ENCODE results near the gene FBF1. TPM values are rescaled to one million over a fixed set of nuclear protein-coding genes. Genes with fewer than 3 reads are reported as not detected.
"Not testable (repeated sequence)": the region's sequence is repeated elsewhere in the genome, so short reads cannot be mapped to it uniquely, and the experiment has no call there.

The FBF1 gene
- total RNA-seq, 4 donors from 2014 or later: 7.8 to 15.0 (median 10.4) TPM

GRCh38 chr17:75891605-75892555 lies 49.0 kb downstream of the FBF1 start:
- peaks cover 12 to 56% (median 42%) of the 10 kb centered on the region in 4 donors for H3K36me3 ChIP-seq
- no peaks in the 10 kb centered on the region for H3K9me3 ChIP-seq
- H3K27ac ChIP-seq (replicated peaks in 1 of 4): no peak overlapping the region
- H3K4me1 ChIP-seq: peaks cover 21 to 44% (median 41%) of the 10 kb centered on the region in 4 donors
- 84% methylated on average over 27 of the region's 32 CpGs for WGBS
- TF ChIP-seq POLR2AphosphoS5 (IDR thresholded peaks at IDR 0.05) (no peak), EP300 (IDR thresholded peaks at IDR 0.05) (no peak), POLR2A (IDR thresholded peaks at IDR 0.05; ENCODE audit: low read depth) (no peak)
- TF ChIP-seq, protein P1, sequence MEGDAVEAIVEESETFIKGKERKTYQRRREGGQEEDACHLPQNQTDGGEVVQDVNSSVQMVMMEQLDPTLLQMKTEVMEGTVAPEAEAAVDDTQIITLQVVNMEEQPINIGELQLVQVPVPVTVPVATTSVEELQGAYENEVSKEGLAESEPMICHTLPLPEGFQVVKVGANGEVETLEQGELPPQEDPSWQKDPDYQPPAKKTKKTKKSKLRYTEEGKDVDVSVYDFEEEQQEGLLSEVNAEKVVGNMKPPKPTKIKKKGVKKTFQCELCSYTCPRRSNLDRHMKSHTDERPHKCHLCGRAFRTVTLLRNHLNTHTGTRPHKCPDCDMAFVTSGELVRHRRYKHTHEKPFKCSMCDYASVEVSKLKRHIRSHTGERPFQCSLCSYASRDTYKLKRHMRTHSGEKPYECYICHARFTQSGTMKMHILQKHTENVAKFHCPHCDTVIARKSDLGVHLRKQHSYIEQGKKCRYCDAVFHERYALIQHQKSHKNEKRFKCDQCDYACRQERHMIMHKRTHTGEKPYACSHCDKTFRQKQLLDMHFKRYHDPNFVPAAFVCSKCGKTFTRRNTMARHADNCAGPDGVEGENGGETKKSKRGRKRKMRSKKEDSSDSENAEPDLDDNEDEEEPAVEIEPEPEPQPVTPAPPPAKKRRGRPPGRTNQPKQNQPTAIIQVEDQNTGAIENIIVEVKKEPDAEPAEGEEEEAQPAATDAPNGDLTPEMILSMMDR (IDR thresholded peaks at IDR 0.05): no peak
- no peaks in the 10 kb centered on the region for H3K27me3 ChIP-seq
- no peak overlapping the region for H3K4me3 ChIP-seq
- DNase-seq (ENCODE audit: extremely low spot score): no peak
- intact Hi-C loops (cut with DNase I): no loop called here

- no peak for DNase-seq (ENCODE audit: extremely low spot score)
- Histone ChIP-seq H3K27me3 (no peaks in the 10 kb centered on the region), H3K4me1 (peaks cover 21 to 42% (median 40%) of the 10 kb centered on the region in 4 donors), H3K36me3 (peaks cover 12 to 56% (median 42%) of the 10 kb centered on the region in 4 donors), H3K4me3 (no peak overlapping the region), H3K27ac (replicated peaks in 1 of 4) (no peak overlapping the region), H3K9me3 (no peaks in the 10 kb centered on the region)
- 91% methylated on average over 17 of the region's 31 CpGs for WGBS
- TF ChIP-seq, protein P1 (IDR thresholded peaks at IDR 0.05): no peak
- intact Hi-C loops (cut with DNase I): no loop called here
Measured at GRCh38 chr17:75891022-75891604, 49.7 kb downstream of the FBF1 start.

DNA sequence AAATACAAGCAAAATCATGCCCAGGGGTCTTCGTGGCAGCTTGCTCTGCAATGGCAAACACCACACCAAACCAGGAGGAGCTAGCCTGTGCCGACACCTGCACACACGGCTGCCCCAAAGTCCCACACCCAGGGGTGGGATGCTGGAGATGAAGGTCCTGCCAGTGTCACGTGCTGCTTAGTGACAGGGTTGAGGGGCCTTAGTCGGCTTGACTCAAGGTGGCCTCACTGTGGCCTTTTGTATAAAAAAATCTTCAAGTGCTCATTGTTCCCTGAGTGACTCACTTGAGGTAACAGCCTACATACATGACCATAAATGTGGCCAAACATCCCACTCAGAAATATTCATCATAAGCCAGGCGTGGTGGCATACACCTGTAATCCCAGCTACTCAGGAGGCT lies 51.4 kb downstream of the FBF1 start:
- H3K9me3 ChIP-seq: no peaks in the 10 kb centered on the region
- peaks cover 5 to 26% (median 24%) of the 10 kb centered on the region in 4 donors for H3K4me1 ChIP-seq
- peaks cover 12 to 56% (median 42%) of the 10 kb centered on the region in 4 donors for H3K36me3 ChIP-seq
- WGBS: 78% methylated on average over 3 of the region's 6 CpGs
- TF ChIP-seq POLR2AphosphoS5 (IDR thresholded peaks at IDR 0.05) (no peak), POLR2A (IDR thresholded peaks at IDR 0.05; ENCODE audit: low read depth) (no peak), EP300 (IDR thresholded peaks at IDR 0.05) (no peak)
- TF ChIP-seq, protein P1 (IDR thresholded peaks at IDR 0.05): no peak
- H3K4me3 ChIP-seq: no peak overlapping the region
- intact Hi-C loops (cut with DNase I): no loop called here
- no peaks in the 10 kb centered on the region for H3K27me3 ChIP-seq
- H3K27ac ChIP-seq (replicated peaks in 1 of 4): no peak overlapping the region
- no peak for DNase-seq (ENCODE audit: extremely low spot score)

DNA sequence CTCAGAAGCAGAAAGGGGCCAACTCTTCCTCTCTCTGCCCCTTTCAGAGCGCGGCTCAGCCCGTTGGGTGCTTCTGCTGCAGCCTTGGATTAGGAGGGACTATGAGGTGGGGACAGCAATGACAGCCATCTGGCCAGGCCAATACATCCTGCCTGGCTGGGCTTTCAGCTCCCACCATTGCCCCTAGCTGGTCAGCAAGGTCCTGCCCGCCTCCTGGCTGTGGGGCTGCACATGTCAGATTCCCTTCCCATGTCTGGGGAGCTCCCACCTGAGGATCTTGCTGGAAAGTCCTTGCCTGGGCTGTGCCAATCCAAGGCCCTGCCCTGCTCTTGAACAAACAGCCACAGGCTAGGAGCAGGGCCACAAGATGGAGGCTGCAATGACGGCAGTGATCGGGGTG lies 52.4 kb downstream of the FBF1 start:
- Histone ChIP-seq H3K36me3 (peaks cover 12 to 56% (median 42%) of the 10 kb centered on the region in 4 donors), H3K27me3 (no peaks in the 10 kb centered on the region), H3K4me1 (peaks cover 0 to 16% (median 14%) of the 10 kb centered on the region in 4 donors), H3K27ac (replicated peaks in 1 of 4) (no peak overlapping the region), H3K4me3 (no peak overlapping the region), H3K9me3 (no peaks in the 10 kb centered on the region)
- WGBS: 82% methylated on average over 6 of the region's 6 CpGs
- intact Hi-C loops (cut with DNase I): no loop called here
- TF ChIP-seq POLR2A (IDR thresholded peaks at IDR 0.05; ENCODE audit: low read depth): no peak
- no peak for TF ChIP-seq EP300 (IDR thresholded peaks at IDR 0.05)
- no peak for TF ChIP-seq POLR2AphosphoS5 (IDR thresholded peaks at IDR 0.05)
- TF ChIP-seq, protein P1 (IDR thresholded peaks at IDR 0.05): no peak
- DNase-seq (ENCODE audit: extremely low spot score): no peak

DNA sequence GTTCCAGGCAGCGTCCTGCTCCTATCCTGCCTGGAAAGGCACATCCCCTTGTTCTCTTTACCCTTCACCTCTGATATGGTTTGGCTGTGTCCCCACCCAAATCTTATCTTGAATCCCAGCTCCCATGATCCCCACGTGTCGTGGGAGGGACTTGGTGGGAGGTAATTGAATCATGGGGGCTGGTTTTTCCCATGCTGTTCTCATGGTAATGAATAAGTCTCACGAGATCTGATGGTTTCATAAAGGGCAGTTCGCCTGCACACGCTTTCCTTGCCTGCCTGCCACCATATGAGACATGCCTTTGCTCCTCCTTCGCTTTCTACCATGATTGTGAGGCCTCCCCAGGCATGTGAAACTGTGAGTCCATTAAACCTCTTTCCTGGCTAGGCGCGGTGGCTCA lies 55.0 kb downstream of the FBF1 start:
- H3K27me3 ChIP-seq; H3K9me3 ChIP-seq; intact Hi-C loops (cut with DNase I); H3K4me1 ChIP-seq; H3K4me3 ChIP-seq; DNase-seq (ENCODE audit: extremely low spot score); H3K27ac ChIP-seq (replicated peaks in 1 of 4): not testable (repeated sequence)
- peaks cover 4 to 35% (median 23%) of the 10 kb centered on the region in 4 donors for H3K36me3 ChIP-seq
- whole genome bisulfite sequencing: 88% methylated on average over 9 of the region's 9 CpGs

Measured in esophagus muscularis mucosa (tissue), 4 donors.